Gastroesophageal sphincter (tissue), 3 donors: ENCODE measurements around the gene BAIAP3.

ENCODE experiments used
- CTCF ChIP-seq, 4 experiments: fragments of 200-600 bp in 2 of 4; fragments of 450-650 bp in 2 of 4; sonication (generic) in 1 of 4; IDR thresholded peaks; one replicate each; pipeline ENCODE4 v1.5.1; 2017 to 2019; ENCODE audit warnings: antibody characterized with exemption in 4 of 4, mild to moderate bottlenecking in 2 of 4, moderate library complexity in 2 of 4
- POLR2A ChIP-seq, 2 donors: fragments of 450-650 bp; IDR thresholded peaks; one replicate each; pipeline ENCODE4 v1.6.1; 2017; ENCODE audit warnings: antibody characterized with exemption in 2 of 2, mild to moderate bottlenecking in 2 of 2, moderate library complexity in 1 of 2

- TF ChIP-seq CTCF (IDR thresholded peaks at IDR 0.05) (no peak), POLR2A (IDR thresholded peaks at IDR 0.05) (no peak)
These were observed 50.1 kb downstream of the BAIAP3 start for GRCh38 chr16:1383556-1383955.
